SK-N-SH treated with all-trans-retinoic acid at 6 μM for 48 hours (cell line): ENCODE data around the gene RETNLB.

Source experiments
- GLIS3 ChIP-seq: fragments of 250-450 bp; sonication (Bioruptor Pico); IDR thresholded peaks from 2 replicates; pipeline ENCODE4 v1.5.0; 2020; ENCODE audit warnings: mild to moderate bottlenecking, moderate library complexity
- TF ChIP-seq, protein P1 (sequence below): fragments of 250-450 bp; sonication (Bioruptor Pico); IDR thresholded peaks from 2 replicates; pipeline ENCODE4 v1.8.0; 2020; ENCODE audit warnings: mild to moderate bottlenecking, moderate library complexity, borderline replicate concordance

DNA sequence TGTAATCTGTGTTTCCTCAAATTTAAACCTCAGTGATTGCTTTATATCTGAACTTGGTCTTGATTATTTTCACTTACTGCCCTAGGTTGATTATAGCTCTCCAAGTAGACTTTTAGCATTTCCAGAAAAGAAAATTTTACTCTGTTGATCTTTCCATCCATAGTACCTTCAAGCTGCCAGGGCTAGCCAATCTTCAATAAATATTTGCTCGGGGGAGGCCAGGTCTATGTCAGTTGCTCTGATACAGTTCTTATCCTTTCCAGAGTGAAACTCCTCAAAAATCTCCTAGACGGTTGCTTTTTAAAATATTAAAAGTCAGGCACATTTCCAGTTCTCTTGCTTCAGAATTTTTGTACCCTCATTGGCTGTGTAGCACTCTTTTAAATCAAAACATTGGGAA is 38.8 kb downstream of the RETNLB start:
- no peak for TF ChIP-seq GLIS3
- TF ChIP-seq, protein P1, sequence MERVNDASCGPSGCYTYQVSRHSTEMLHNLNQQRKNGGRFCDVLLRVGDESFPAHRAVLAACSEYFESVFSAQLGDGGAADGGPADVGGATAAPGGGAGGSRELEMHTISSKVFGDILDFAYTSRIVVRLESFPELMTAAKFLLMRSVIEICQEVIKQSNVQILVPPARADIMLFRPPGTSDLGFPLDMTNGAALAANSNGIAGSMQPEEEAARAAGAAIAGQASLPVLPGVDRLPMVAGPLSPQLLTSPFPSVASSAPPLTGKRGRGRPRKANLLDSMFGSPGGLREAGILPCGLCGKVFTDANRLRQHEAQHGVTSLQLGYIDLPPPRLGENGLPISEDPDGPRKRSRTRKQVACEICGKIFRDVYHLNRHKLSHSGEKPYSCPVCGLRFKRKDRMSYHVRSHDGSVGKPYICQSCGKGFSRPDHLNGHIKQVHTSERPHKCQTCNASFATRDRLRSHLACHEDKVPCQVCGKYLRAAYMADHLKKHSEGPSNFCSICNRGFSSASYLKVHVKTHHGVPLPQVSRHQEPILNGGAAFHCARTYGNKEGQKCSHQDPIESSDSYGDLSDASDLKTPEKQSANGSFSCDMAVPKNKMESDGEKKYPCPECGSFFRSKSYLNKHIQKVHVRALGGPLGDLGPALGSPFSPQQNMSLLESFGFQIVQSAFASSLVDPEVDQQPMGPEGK: no peak
